Thoracic aorta (tissue), 2 donors: ENCODE results near the gene SLC38A8. TPM values are rescaled to one million over a fixed set of nuclear protein-coding genes. Genes with fewer than 3 reads are reported as not detected.

Source experiments
- ATAC-seq: fragments of 150-250 bp; one replicate; pipeline ENCODE4 v1.8.0; 2017; ENCODE audit warnings: low read depth; ENCODE audit not compliant: insufficient number of reproducible peaks, low FRiP score
- DNase-seq: peaks from one replicate; pipeline ENCODE4 v3.0.0-alpha.2; 2020; ENCODE audit warnings: low spot score
- H3K27ac ChIP-seq, 2 donors: fragments of 200-600 bp; sonication (generic); 1 replicate in 1 of 2; 2 replicates in 1 of 2; pipeline ENCODE4 v1.5.1; 2016; ENCODE audit warnings: mild to moderate bottlenecking in 2 of 2, moderate library complexity in 2 of 2
- H3K27me3 ChIP-seq: fragments of 200-600 bp; sonication (generic); replicated peaks from 2 replicates; pipeline ENCODE4 v1.6.0; 2016; ENCODE audit warnings: mild to moderate bottlenecking; ENCODE audit not compliant: insufficient read depth
- H3K36me3 ChIP-seq: fragments of 200-600 bp; sonication (generic); one replicate; pipeline ENCODE4 v1.5.1; 2016
- H3K4me1 ChIP-seq, 2 donors: fragments of 200-600 bp; sonication (generic); 1 replicate in 1 of 2; 2 replicates in 1 of 2; pipeline versions ENCODE4 v1.5.1 to v1.6.0; 2016; ENCODE audit warnings: low read depth in 2 of 2, mild to moderate bottlenecking in 1 of 2; ENCODE audit not compliant: control insufficient read depth in 1 of 2
- H3K4me3 ChIP-seq: fragments of 200-600 bp; sonication (generic); 2 replicates; pipeline ENCODE4 v1.5.1; 2016; ENCODE audit warnings: mild to moderate bottlenecking
- H3K9me3 ChIP-seq: fragments of 200-600 bp; sonication (generic); 2 replicates; pipeline ENCODE4 v1.5.1; 2016
- CTCF ChIP-seq: fragments of 200-600 bp; sonication (generic); IDR thresholded peaks from one replicate; pipeline ENCODE4 v1.5.1; 2019; ENCODE audit warnings: antibody characterized with exemption
- total RNA-seq, 2 donors: library from RNA; depleted of rRNA; stranded (reverse); fragments of >200 nt; gene quantifications; one replicate each; pipeline versions ENCODE4 v1.1.0 to v1.2.3, GENCODE V29; 2016

The SLC38A8 gene
- total RNA-seq, 2 donors from 2014 or later: not detected

GRCh38 chr16:84082835-84083569 is 40.4 kb upstream of the SLC38A8 start:
- Histone ChIP-seq H3K4me1 (peaks cover 11 to 14% of the 10 kb centered on the region in 2 donors), H3K9me3 (no peaks in the 10 kb centered on the region), H3K27me3 (no peaks in the 10 kb centered on the region), H3K36me3 (peaks cover 10% of the 10 kb centered on the region), H3K4me3 (peak overlapping the region; percentile 37), H3K27ac (peak overlapping the region; percentile 62 to 67)
- no peak for TF ChIP-seq CTCF
- no peak for DNase-seq
- no peak for ATAC-seq

DNA sequence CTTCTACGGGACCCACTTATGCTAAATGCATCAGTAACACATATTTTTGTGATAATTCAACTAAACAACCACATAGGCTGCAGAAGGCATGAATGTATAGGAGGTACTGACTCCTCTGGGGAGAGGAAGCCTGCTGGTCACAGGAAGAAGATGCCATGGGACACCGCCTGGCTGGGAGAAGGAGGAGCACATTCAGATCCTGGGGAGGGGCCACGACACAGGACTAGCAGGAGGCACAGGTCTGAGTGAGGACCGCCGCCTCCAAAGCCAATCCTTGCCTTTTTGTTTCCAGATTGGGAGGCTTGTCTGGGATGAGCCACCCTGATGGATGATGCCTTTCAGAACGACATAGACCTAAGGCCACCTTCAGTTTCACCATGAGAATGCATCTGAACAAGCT is 39.5 kb upstream of the SLC38A8 start:
- Histone ChIP-seq H3K27me3 (no peaks in the 10 kb centered on the region), H3K36me3 (peaks cover 10% of the 10 kb centered on the region), H3K4me3 (no peak overlapping the region), H3K27ac (peak overlapping the region in 1 of 2 donors; percentile 67), H3K9me3 (no peaks in the 10 kb centered on the region), H3K4me1 (peaks cover 11 to 14% of the 10 kb centered on the region in 2 donors)
- TF ChIP-seq CTCF: no peak
- DNase-seq (no peak), ATAC-seq (no peak)

DNA sequence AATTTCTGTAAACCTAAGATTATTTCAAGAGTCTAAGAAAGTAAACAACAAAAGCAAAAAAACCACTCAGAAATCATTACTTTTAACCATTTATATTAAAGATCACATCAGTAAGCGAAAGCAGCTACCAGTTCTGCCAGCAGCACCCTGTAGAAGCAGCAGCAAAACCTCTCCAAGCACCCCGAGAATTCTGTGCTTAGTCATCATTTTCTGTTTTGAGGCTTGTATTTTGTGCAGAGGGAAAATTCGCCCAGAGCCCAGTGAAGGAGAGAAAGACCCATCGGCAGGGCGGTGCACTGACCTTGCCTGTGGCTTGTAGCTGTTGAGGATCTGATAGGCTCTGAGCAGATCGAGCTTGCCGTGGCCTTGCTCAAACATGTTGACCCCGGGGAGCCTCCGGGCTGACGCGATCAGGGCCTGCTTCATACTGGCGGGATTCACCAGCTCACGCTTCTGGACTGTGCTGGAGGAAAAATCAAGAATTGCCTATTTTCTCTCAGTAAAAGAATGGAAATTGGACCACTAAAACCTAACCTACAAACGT is 38.9 kb upstream of the SLC38A8 start:
- TF ChIP-seq CTCF: no peak
- Histone ChIP-seq H3K4me3 (no peak overlapping the region), H3K9me3 (no peaks in the 10 kb centered on the region), H3K27ac (no peak overlapping the region), H3K4me1 (peaks cover 11 to 14% of the 10 kb centered on the region in 2 donors), H3K36me3 (peaks cover 5% of the 10 kb centered on the region), H3K27me3 (no peaks in the 10 kb centered on the region)
- no peak for ATAC-seq
- no peak for DNase-seq

GRCh38 chr16:84080813-84081212 is 38.2 kb upstream of the SLC38A8 start:
- H3K27me3 ChIP-seq: no peaks in the 10 kb centered on the region
- TF ChIP-seq CTCF: no peak
- H3K9me3 ChIP-seq: no peaks in the 10 kb centered on the region
- H3K27ac ChIP-seq: no peak overlapping the region
- H3K36me3 ChIP-seq: peaks cover 5% of the 10 kb centered on the region
- no peak for ATAC-seq
- no peak overlapping the region for H3K4me3 ChIP-seq
- DNase-seq: no peak
- peaks cover 11 to 14% of the 10 kb centered on the region in 2 donors for H3K4me1 ChIP-seq

DNA sequence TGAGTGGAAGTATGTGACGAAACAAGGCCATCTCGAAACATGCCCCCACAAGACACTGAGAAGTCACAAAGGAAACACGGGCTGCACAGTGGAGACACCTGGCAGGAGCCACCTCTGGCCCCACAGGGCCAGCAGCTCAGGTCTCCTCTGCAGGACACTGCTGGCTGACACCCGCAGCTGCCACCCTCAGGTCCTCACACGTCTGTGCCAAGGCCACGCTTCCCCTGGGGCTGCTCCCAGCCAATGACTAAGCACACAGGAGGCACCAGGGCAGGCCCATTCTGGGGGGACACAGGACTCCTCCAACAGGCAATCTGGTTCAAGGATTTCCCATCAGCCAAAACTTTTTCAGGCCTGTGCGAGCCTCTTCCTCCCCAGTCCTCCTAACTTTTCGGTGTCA is 37.8 kb upstream of the SLC38A8 start:
- TF ChIP-seq CTCF: no peak
- Histone ChIP-seq H3K27me3 (no peaks in the 10 kb centered on the region), H3K9me3 (no peaks in the 10 kb centered on the region), H3K36me3 (peaks cover 10% of the 10 kb centered on the region), H3K4me3 (no peak overlapping the region), H3K4me1 (peaks cover 11 to 14% of the 10 kb centered on the region in 2 donors), H3K27ac (no peak overlapping the region)
- no peak for DNase-seq
- ATAC-seq: no peak
